Activated CD4-positive, alpha-beta T cell treated with anti-CD3 and anti-CD28 coated beads, Interleukin-2, amount 10 ng/mL, durations not matched to agents 7 days and 5 days (primary cell): ENCODE measurements around the gene ABCA12. TPM values are rescaled to one million over a fixed set of nuclear protein-coding genes. Genes with fewer than 3 reads are reported as not detected.

Experiments
- CTCF ChIA-PET: fragments of 350-600 bp; sonication (Branson Sonifier 250); formaldehyde crosslinking; loops from one replicate; lab custom pipeline; 2021; ENCODE audit warnings: antibody characterized with exemption; lab: Charles Lee
- POLR2A ChIA-PET: fragments of 350-600 bp; sonication (Branson Sonifier 250); formaldehyde crosslinking; loops from one replicate; lab custom pipeline; 2021; ENCODE audit warnings: antibody characterized with exemption; lab: Charles Lee
- DNase-seq: peaks from one replicate; pipeline ENCODE4 v3.0.0-alpha.2; 2020
- H3K27ac Mint-ChIP-seq: one replicate; pipeline ENCODE4 v1.8.0; 2021; ENCODE audit warnings: mild to moderate bottlenecking, moderate library complexity, mixed read lengths
- H3K27me3 Mint-ChIP-seq: one replicate; pipeline ENCODE4 v1.8.0; 2021; ENCODE audit warnings: mixed read lengths
- H3K36me3 Mint-ChIP-seq: one replicate; pipeline ENCODE4 v1.8.0; 2021; ENCODE audit warnings: low read depth, mixed read lengths
- H3K4me1 Mint-ChIP-seq: one replicate; pipeline ENCODE4 v1.8.0; 2021; ENCODE audit warnings: mixed read lengths
- H3K4me3 Mint-ChIP-seq: one replicate; pipeline ENCODE4 v1.8.0; 2021; ENCODE audit warnings: mild to moderate bottlenecking, moderate library complexity, mixed read lengths
- H3K9me3 Mint-ChIP-seq: one replicate; pipeline ENCODE4 v1.8.0; 2021; ENCODE audit warnings: mixed read lengths
- total RNA-seq, 2 experiments: library from RNA; stranded (reverse); gene quantifications; one replicate each; pipeline ENCODE4 v1.2.3, GENCODE V29; 2021

Gene ABCA12
- total RNA-seq, 2 experiments from 2014 or later, result not detected

- POLR2A ChIA-PET, result no interaction called here
- DNase-seq, result no peak
- Mint-ChIP-seq H3K4me1 (no peaks in the 10 kb centered on the region), H3K4me3 (no peak overlapping the region), H3K36me3 (no peaks in the 10 kb centered on the region), H3K27me3 (no peaks in the 10 kb centered on the region), H3K27ac (no peak overlapping the region), H3K9me3 (no peaks in the 10 kb centered on the region)
- CTCF ChIA-PET, result no interaction called here
Observed at GRCh38 chr2:215059724-215060123, 78.7 kb downstream of the ABCA12 start.

- Mint-ChIP-seq H3K4me3 (no peak overlapping the region), H3K27me3 (no peaks in the 10 kb centered on the region), H3K36me3 (no peaks in the 10 kb centered on the region), H3K27ac (no peak overlapping the region), H3K4me1 (no peaks in the 10 kb centered on the region), H3K9me3 (no peaks in the 10 kb centered on the region)
- POLR2A ChIA-PET, result no interaction called here
- CTCF ChIA-PET, result no interaction called here
- DNase-seq, result no peak
Observed at GRCh38 chr2:215055891-215056290, 82.5 kb downstream of the ABCA12 start.

- Mint-ChIP-seq H3K4me1 (no peaks in the 10 kb centered on the region), H3K36me3 (no peaks in the 10 kb centered on the region), H3K27ac (no peak overlapping the region), H3K4me3 (no peak overlapping the region), H3K9me3 (no peaks in the 10 kb centered on the region), H3K27me3 (no peaks in the 10 kb centered on the region)
- no peak for DNase-seq
- ChIA-PET POLR2A (no interaction called here), CTCF (no interaction called here)
Observed at GRCh38 chr2:215052810-215053209, 85.6 kb downstream of the ABCA12 start.

GRCh38 chr2:215052404-215052803 lies 86.0 kb downstream of the ABCA12 start:
- CTCF ChIA-PET, result no interaction called here
- no peak overlapping the region for H3K4me3 Mint-ChIP-seq
- POLR2A ChIA-PET, result no interaction called here
- H3K9me3 Mint-ChIP-seq, result no peaks in the 10 kb centered on the region
- H3K27me3 Mint-ChIP-seq, result no peaks in the 10 kb centered on the region
- H3K27ac Mint-ChIP-seq, result no peak overlapping the region
- H3K36me3 Mint-ChIP-seq, result no peaks in the 10 kb centered on the region
- H3K4me1 Mint-ChIP-seq, result no peaks in the 10 kb centered on the region
- DNase-seq, result no peak

- H3K36me3 Mint-ChIP-seq, result no peaks in the 10 kb centered on the region
- DNase-seq, result no peak
- CTCF ChIA-PET, result no interaction called here
Observed at GRCh38 chr2:215049341-215049740, 89.1 kb downstream of the ABCA12 start.

GRCh38 chr2:215038421-215038820 lies 100.0 kb downstream of the ABCA12 start:
- H3K36me3 Mint-ChIP-seq, result no peaks in the 10 kb centered on the region
- POLR2A ChIA-PET, result no interaction called here
- CTCF ChIA-PET, result no interaction called here
- DNase-seq, result no peak
- H3K9me3 Mint-ChIP-seq, result no peaks in the 10 kb centered on the region
- no peak overlapping the region for H3K27ac Mint-ChIP-seq
- H3K4me1 Mint-ChIP-seq, result no peaks in the 10 kb centered on the region
- no peaks in the 10 kb centered on the region for H3K27me3 Mint-ChIP-seq
- no peak overlapping the region for H3K4me3 Mint-ChIP-seq

More at GRCh38 chr2:215049341-215049740, 89.1 kb downstream of the ABCA12 start:
- POLR2A ChIA-PET, result no interaction called here
- H3K9me3 Mint-ChIP-seq, result no peaks in the 10 kb centered on the region
- no peak overlapping the region for H3K27ac Mint-ChIP-seq
- H3K4me1 Mint-ChIP-seq, result no peaks in the 10 kb centered on the region
- no peak overlapping the region for H3K4me3 Mint-ChIP-seq
- H3K27me3 Mint-ChIP-seq, result no peaks in the 10 kb centered on the region

GRCh38 chr2:215036314-215036713 lies 102.1 kb downstream of the ABCA12 start:
- Mint-ChIP-seq H3K4me1 (no peaks in the 10 kb centered on the region), H3K36me3 (no peaks in the 10 kb centered on the region), H3K27me3 (no peaks in the 10 kb centered on the region), H3K4me3 (no peak overlapping the region), H3K27ac (no peak overlapping the region), H3K9me3 (no peaks in the 10 kb centered on the region)
- no peak for DNase-seq
- POLR2A ChIA-PET, result interaction anchor here (0.7 kb wide), 1 partner anchor 372 kb away, joined by 5 read pairs; no protein-coding TSS in a partner anchor
- CTCF ChIA-PET, result no interaction called here

GRCh38 chr2:215034154-215034553 lies 104.3 kb downstream of the ABCA12 start:
- CTCF ChIA-PET, result no interaction called here

GRCh38 chr2:215032153-215032552 lies 106.3 kb downstream of the ABCA12 start:
- no peak for DNase-seq
- Mint-ChIP-seq H3K27me3 (no peaks in the 10 kb centered on the region), H3K9me3 (no peaks in the 10 kb centered on the region), H3K27ac (no peak overlapping the region), H3K36me3 (no peaks in the 10 kb centered on the region), H3K4me3 (no peak overlapping the region), H3K4me1 (no peaks in the 10 kb centered on the region)
- POLR2A ChIA-PET, result no interaction called here
- CTCF ChIA-PET, result no interaction called here

More at GRCh38 chr2:215034154-215034553, 104.3 kb downstream of the ABCA12 start:
- DNase-seq, result no peak
- POLR2A ChIA-PET, result no interaction called here
- Mint-ChIP-seq H3K27me3 (no peaks in the 10 kb centered on the region), H3K27ac (no peak overlapping the region), H3K36me3 (no peaks in the 10 kb centered on the region), H3K4me1 (no peaks in the 10 kb centered on the region), H3K9me3 (no peaks in the 10 kb centered on the region), H3K4me3 (no peak overlapping the region)

GRCh38 chr2:215031321-215031720 lies 107.1 kb downstream of the ABCA12 start:
- DNase-seq, result no peak
- Mint-ChIP-seq H3K36me3 (no peaks in the 10 kb centered on the region), H3K27ac (no peak overlapping the region), H3K9me3 (no peaks in the 10 kb centered on the region), H3K27me3 (no peaks in the 10 kb centered on the region), H3K4me1 (no peaks in the 10 kb centered on the region), H3K4me3 (no peak overlapping the region)
- CTCF ChIA-PET, result no interaction called here
- POLR2A ChIA-PET, result no interaction called here

- H3K27me3 Mint-ChIP-seq, result no peaks in the 10 kb centered on the region
- CTCF ChIA-PET, result no interaction called here
- H3K4me1 Mint-ChIP-seq, result no peaks in the 10 kb centered on the region
- DNase-seq, result no peak
- no peak overlapping the region for H3K27ac Mint-ChIP-seq
- H3K36me3 Mint-ChIP-seq, result no peaks in the 10 kb centered on the region
- H3K9me3 Mint-ChIP-seq, result no peaks in the 10 kb centered on the region
- POLR2A ChIA-PET, result no interaction called here
- H3K4me3 Mint-ChIP-seq, result no peak overlapping the region
Observed at GRCh38 chr2:215029936-215030335, 108.5 kb downstream of the ABCA12 start.

- POLR2A ChIA-PET, result no interaction called here
- no peak for DNase-seq
- H3K27ac Mint-ChIP-seq, result no peak overlapping the region
- CTCF ChIA-PET, result no interaction called here
- no peaks in the 10 kb centered on the region for H3K9me3 Mint-ChIP-seq
- no peak overlapping the region for H3K4me3 Mint-ChIP-seq
- no peaks in the 10 kb centered on the region for H3K4me1 Mint-ChIP-seq
- no peaks in the 10 kb centered on the region for H3K36me3 Mint-ChIP-seq
- H3K27me3 Mint-ChIP-seq, result no peaks in the 10 kb centered on the region
Observed at GRCh38 chr2:215028231-215028630, 110.2 kb downstream of the ABCA12 start.

GRCh38 chr2:215027779-215028178 lies 110.6 kb downstream of the ABCA12 start:
- no peak overlapping the region for H3K27ac Mint-ChIP-seq
- H3K27me3 Mint-ChIP-seq, result no peaks in the 10 kb centered on the region
- no peak overlapping the region for H3K4me3 Mint-ChIP-seq
- H3K36me3 Mint-ChIP-seq, result no peaks in the 10 kb centered on the region
- no peaks in the 10 kb centered on the region for H3K4me1 Mint-ChIP-seq
- ChIA-PET POLR2A (no interaction called here), CTCF (no interaction called here)
- H3K9me3 Mint-ChIP-seq, result no peaks in the 10 kb centered on the region
- no peak for DNase-seq

GRCh38 chr2:215022910-215023309 lies 115.5 kb downstream of the ABCA12 start:
- no peaks in the 10 kb centered on the region for H3K9me3 Mint-ChIP-seq
- no peaks in the 10 kb centered on the region for H3K4me1 Mint-ChIP-seq
- H3K27me3 Mint-ChIP-seq, result no peaks in the 10 kb centered on the region
- H3K4me3 Mint-ChIP-seq, result no peak overlapping the region
- no peaks in the 10 kb centered on the region for H3K36me3 Mint-ChIP-seq
- POLR2A ChIA-PET, result no interaction called here
- H3K27ac Mint-ChIP-seq, result no peak overlapping the region
- no peak for DNase-seq
- CTCF ChIA-PET, result no interaction called here
